ENCODE data around the gene FAM3B.

The FAM3B gene

DNA sequence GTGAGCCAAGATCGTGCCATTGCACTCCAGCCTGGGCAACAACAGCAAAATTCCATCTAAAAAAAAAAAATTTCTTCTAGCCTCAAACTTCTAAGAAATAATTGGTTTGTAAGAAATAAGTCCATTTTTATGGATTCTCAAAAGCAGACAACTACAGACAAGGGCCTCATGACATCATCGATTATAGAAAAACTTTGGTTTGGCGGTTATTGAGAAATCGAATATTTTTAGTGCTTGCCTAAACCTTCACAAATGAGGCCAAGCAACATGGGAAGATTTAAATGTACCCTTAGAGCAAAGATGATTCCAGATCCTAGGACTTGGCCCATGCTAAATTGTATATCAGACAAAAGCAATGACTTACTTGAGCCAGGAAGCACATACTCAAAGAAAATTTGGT lies 81.7 kb downstream of the FAM3B start:
- DNase-seq, result no peak

- DNase-seq, result no peak
These were observed 82.2 kb downstream of the FAM3B start for GRCh38 chr21:41398831-41399230.

- DNase-seq, result no peak
These were observed 82.7 kb downstream of the FAM3B start for GRCh38 chr21:41399246-41399800.

DNA sequence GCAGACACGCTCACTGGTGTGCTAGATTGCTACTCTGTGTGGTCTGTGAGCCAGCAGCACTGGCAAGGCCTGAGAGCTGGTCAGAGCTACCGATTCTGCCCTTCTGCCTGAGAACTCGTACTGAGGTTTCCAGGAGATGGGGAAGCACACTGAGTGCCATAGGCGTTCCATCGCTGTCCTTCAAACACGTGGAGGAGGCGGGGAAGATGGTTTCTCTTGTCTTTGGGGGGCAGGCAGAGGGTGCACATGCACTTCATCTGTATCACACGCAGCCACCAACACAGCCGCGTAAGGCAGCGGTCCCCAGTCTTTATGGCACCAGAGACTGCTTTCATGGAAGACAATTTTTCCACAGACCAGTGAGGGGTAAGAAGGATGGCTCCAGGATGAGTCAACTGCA lies 85.6 kb downstream of the FAM3B start:
- DNase-seq, result no peak

DNA sequence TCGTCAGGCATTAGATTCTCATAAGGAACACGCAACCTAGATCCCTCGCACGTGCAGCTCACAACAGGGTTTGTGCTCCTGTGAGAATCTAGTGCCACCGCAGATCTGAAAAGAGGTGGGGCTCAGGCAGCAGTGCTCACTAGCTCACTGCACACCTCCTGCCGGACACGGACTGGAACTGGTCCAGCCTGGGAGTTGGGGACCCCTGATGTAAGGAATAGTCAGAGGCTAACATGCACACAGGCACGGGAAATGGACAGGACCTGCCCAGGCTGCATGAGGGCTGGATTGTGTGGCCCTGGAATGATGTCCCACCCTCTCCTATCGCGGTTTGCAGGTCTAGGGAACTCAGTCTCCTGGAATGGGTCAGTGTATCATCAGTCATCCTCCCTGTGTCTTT lies 86.2 kb downstream of the FAM3B start:
- no peak for DNase-seq

DNA sequence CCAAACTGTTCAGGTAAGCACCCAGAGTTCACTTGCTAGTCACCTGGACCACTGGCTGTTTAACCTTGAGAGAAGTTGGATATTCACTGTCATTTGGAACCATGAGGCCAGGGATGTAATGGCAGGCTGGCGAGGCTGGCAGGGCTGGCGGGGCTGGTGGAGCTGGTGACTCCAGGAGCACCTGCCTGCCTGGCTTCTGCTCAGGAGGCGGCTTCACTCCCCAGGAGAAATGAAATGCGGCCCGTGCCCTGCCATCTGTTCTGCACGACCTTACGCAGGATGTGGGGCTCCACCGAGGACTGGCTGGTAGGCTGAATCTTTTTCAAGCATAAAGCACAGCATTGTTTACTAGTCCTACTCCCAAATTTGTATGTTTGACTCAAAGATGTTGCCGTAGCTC lies 86.7 kb downstream of the FAM3B start:
- DNase-seq, result no peak

- DNase-seq, result no peak
These were observed 87.4 kb downstream of the FAM3B start for GRCh38 chr21:41403966-41404365.

DNA sequence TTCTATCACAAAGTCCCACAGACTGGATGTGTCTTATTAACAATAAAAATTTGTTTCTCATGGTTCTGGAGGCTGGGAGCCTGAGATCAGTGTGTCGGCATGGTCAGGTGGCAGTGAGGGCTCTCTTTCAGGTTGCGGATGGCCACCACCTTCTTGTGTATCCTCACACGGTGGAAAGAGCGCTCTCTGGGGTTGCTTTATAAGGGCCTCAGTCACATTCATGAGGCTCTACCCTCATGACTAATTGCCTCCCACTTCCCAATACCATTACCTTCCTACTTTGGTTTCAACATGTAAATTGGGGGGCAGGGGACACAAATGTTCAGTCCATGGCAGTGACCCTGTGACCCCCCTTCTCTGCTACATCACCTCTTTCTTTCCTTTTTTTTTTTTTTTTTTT lies 88.7 kb downstream of the FAM3B start:
- DNase-seq, result peak; percentile 51 to 58 (median 53)

- peak; percentile 92 to 94 (median 94) for DNase-seq
These were observed 89.7 kb downstream of the FAM3B start for GRCh38 chr21:41406340-41406739.

Measured in suppressor macrophage treated with lipopolysaccharide for 1 hour (primary cell).